ENCODE results near the gene BRI3BP.

DNA sequence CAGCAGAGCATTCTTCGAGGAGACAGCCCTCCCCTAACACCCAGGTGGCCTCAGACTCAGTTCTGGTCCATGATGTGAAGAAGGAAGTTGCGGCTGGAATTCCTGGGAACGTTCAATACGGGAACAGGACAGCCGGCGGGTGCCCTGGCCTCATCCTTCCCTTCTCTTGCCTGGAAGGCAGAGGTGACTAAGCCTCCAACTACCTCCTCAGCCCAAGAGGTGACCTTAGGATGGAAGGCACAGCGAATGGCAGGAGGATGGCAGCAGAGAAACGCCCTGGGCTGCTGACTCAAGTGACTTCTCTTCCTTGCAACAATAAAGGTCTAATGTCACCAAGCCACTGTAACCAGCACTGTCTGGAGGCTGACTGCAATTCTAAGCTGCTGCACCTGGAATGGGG is 40.6 kb upstream of the BRI3BP start:
- TF ChIP-seq, protein P1, sequence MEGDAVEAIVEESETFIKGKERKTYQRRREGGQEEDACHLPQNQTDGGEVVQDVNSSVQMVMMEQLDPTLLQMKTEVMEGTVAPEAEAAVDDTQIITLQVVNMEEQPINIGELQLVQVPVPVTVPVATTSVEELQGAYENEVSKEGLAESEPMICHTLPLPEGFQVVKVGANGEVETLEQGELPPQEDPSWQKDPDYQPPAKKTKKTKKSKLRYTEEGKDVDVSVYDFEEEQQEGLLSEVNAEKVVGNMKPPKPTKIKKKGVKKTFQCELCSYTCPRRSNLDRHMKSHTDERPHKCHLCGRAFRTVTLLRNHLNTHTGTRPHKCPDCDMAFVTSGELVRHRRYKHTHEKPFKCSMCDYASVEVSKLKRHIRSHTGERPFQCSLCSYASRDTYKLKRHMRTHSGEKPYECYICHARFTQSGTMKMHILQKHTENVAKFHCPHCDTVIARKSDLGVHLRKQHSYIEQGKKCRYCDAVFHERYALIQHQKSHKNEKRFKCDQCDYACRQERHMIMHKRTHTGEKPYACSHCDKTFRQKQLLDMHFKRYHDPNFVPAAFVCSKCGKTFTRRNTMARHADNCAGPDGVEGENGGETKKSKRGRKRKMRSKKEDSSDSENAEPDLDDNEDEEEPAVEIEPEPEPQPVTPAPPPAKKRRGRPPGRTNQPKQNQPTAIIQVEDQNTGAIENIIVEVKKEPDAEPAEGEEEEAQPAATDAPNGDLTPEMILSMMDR (IDR thresholded peaks at IDR 0.05; ENCODE audit: insufficient read depth, low read length): no peak
- no peak for TF ChIP-seq GABPA (IDR thresholded peaks at IDR 0.05; ENCODE audit: low read depth)

All from HL-60 (cell line).